HG02763 (cell line): ENCODE data around the gene PPFIBP2.

Source experiments
- ATAC-seq: cut with Tn5 transposase; IDR thresholded peaks from one replicate; pipeline ENCODE4 v1.9.1; 2021; ENCODE audit warnings: mild to moderate bottlenecking, moderate library complexity; ENCODE audit not compliant: unreplicated experiment

Gene PPFIBP2

GRCh38 chr11:7548659-7549274 is 35.0 kb downstream of the PPFIBP2 start:
- ATAC-seq = peak; percentile 64

- ATAC-seq = no peak
These were observed 35.9 kb downstream of the PPFIBP2 start for GRCh38 chr11:7549681-7550080.

GRCh38 chr11:7551571-7551970 is 37.8 kb downstream of the PPFIBP2 start:
- no peak for ATAC-seq

- ATAC-seq = no peak
These were observed 38.9 kb downstream of the PPFIBP2 start for GRCh38 chr11:7552666-7553065.

- ATAC-seq = no peak
These were observed 41.4 kb downstream of the PPFIBP2 start for GRCh38 chr11:7555052-7555699.

GRCh38 chr11:7558046-7558445 is 44.2 kb downstream of the PPFIBP2 start:
- ATAC-seq = no peak

GRCh38 chr11:7559398-7560283 is 45.8 kb downstream of the PPFIBP2 start:
- ATAC-seq = no peak

- ATAC-seq = no peak
These were observed 47.8 kb downstream of the PPFIBP2 start for GRCh38 chr11:7561562-7561961.

- no peak for ATAC-seq
These were observed 49.5 kb downstream of the PPFIBP2 start for GRCh38 chr11:7563281-7563680.

- no peak for ATAC-seq
These were observed 51.0 kb downstream of the PPFIBP2 start for GRCh38 chr11:7564803-7565202.

- no peak for ATAC-seq
These were observed 53.5 kb downstream of the PPFIBP2 start for GRCh38 chr11:7567311-7567710.

- ATAC-seq = no peak
These were observed 55.2 kb downstream of the PPFIBP2 start for GRCh38 chr11:7569044-7569443.

GRCh38 chr11:7570241-7570640 is 56.4 kb downstream of the PPFIBP2 start:
- ATAC-seq = no peak

GRCh38 chr11:7570938-7571521 is 57.2 kb downstream of the PPFIBP2 start:
- ATAC-seq = no peak

GRCh38 chr11:7571640-7572000 is 57.8 kb downstream of the PPFIBP2 start:
- no peak for ATAC-seq

- no peak for ATAC-seq
These were observed 58.4 kb downstream of the PPFIBP2 start for GRCh38 chr11:7572001-7572712.

GRCh38 chr11:7573193-7573557 is 59.4 kb downstream of the PPFIBP2 start:
- no peak for ATAC-seq

- ATAC-seq = no peak
These were observed 59.9 kb downstream of the PPFIBP2 start for GRCh38 chr11:7573558-7574296.

GRCh38 chr11:7574491-7575130 is 60.8 kb downstream of the PPFIBP2 start:
- ATAC-seq = no peak
